Measurements from ENCODE around the gene WDFY2.

Gene WDFY2

DNA sequence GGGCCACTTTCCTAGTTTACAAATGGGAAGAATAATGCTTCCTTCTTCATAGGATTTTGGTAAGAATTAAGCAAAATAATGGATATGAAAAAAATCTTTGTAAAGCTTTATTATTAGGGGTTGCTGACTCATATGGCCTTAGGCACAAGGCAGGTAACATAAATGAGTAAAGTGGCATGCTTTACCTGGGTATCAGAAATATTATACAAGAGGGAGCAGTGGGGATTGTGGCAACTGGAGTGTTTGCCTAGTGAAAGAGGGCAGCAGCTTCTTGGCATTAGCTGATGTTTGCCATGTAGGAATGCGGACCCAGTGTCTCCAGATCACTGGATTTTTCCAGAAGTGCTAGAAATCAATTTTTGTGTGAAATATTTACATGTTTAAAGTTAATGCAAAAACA lies 19.5 kb downstream of the WDFY2 start:
- no peak for DNase-seq

DNA sequence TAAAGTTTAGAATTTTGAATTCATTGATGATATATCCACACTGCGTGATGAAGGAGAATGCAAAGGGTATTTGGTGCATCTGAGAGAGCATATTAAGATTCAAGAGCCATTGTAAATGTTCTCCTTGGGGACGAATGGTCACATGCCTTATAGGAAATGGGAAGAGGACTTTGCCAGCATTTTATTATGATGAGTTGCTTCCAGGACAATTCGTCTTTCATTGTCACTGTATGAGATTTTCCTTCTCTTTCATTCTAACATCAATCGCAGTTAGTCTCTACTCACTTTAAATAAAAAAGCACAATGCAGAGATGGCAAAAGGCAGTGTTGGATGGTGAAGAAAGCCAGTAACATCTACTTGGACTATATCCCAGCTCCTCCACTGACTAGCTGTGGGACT lies 21.4 kb downstream of the WDFY2 start:
- DNase-seq: no peak

DNA sequence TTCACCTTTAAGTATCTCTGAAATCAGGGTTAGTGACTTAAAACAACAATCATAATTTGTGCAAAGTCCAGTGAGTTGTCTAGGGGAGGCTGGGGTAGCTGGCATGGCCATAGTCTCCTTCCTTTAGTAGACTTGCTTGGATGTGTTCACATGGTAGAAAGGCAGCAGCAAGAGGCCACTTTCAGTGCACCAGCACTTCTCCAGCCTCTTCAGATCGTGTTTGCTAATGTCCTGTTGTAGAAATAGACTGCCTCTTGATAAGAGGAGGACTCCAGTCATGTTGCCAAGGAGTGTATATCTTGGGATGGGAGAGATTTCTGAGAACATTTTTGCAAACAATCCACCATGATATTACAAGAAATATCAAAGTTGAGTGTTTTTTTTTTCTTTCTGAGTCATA lies 22.9 kb downstream of the WDFY2 start:
- no peak for DNase-seq

DNA sequence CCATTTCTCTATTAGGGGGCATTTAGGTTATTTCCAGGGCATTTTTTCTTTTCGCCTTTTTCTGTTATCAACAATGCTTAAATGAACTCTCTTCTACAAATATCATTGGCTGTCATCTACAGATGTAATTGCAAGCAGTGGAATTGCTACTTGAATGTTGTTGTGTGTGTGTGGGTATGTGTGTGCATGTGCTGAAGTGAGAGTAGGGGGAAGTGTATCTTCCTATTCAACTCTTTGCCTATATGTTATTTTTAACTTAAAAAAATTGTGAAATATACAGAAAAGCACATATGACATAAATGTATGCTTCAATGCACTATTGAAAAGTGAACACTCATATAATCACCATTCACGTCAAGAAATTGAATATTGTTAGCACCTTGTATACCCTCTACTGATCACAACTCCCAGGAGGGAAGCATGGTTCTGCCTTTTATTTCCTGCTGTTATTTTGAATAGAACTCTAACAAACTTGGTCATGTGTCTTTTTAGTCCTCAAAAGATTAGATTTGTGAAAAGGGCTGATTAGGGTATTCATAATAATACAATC lies 24.7 kb downstream of the WDFY2 start:
- DNase-seq: no peak

DNA sequence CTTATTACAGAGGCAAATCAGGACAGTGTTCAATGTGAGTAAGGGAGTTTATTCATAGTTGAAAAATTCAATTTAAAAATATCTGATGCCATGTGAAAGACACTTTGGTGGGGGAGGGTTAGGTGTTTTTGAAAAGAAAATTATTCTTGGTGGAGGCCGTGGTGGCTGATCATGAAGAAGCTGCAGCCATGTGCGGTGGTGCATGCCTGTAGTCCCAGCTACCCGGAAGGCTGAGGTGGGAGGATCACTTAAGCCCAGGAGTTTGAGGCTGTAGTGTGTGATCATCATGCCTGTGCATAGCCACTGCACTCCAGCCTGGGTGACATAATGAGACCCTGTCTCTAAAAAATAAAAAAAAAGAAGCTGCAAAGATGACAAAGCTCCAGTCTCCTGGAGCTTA lies 28.6 kb downstream of the WDFY2 start:
- DNase-seq: no peak

DNA sequence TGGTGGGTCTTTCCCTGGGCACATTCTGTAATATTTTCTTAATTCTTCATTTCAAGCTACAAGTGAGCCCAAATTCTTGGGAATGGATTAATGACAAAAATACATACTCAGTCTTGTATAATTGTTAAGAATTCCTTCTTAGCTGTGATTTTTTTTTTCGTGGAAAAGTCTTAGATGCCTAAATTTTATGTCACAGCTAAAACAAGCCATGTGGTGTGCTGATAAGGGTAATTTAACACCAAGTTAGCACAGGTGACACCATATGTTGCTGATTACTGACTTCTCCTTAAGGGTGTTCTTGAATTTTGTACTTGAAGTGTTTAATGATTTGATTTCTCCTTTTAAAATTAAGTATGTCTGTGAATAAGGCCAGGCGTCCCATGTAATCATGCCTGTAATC lies 29.3 kb downstream of the WDFY2 start:
- no peak for DNase-seq

DNA sequence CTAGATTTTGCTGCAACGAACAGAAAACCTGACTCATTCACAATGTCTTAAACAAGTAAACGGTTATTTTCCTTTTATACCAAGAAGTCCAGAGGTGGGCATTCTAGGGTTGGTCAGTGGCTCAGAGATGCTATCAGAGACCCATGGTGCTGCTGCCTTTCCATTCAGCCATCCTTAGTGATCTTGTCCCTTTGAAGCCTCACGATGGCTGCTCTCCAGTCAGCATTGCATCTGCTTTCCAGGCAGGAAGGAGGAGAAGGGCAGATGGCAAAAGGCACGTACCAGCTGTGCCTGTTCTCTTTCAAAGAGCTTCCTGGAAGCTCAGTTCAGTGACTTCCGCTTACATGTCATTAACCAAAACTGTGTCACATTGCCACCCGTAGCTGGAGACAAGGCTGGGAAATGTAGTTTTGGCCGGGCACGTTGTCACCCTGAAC lies 30.1 kb downstream of the WDFY2 start:
- peak; percentile 73 for DNase-seq

DNA sequence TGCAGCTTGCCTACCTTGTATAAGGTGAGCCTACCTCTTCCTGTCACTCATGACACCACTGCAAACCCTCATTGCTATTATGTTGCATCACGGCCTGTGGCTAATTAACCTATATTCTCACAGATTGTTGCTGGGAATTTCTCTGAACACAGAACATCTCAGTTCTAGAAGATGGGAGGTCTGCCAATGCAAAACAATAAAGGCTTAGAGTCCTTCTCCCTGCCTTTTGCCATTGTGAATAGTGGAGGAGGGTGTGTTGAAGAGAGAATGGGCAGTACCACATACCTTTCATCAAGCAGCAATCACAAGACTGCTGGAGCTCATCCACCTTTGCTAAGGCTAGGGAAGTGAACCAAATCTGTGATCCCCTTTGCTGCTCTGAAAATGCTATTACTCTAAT lies 34.4 kb downstream of the WDFY2 start:
- DNase-seq: no peak

DNA sequence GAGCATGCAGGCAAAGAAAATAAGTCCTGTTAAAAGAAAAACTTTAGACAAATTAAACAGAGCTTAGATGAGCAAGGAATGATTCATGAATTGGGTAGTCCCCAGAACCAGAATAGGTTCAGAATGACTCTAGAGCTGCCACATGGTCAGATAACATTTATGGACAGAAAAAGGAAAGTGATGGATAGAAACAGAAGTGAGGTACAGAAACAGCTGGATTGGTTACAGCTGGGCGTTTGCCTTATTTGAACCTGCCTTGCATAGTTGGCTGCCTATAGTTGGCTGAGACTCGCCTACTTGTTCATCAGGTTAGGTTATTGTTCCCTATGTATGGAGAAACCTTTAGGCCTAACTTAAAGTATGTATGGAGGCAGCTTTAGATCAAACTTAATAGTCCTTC lies 35.4 kb downstream of the WDFY2 start:
- no peak for DNase-seq

DNA sequence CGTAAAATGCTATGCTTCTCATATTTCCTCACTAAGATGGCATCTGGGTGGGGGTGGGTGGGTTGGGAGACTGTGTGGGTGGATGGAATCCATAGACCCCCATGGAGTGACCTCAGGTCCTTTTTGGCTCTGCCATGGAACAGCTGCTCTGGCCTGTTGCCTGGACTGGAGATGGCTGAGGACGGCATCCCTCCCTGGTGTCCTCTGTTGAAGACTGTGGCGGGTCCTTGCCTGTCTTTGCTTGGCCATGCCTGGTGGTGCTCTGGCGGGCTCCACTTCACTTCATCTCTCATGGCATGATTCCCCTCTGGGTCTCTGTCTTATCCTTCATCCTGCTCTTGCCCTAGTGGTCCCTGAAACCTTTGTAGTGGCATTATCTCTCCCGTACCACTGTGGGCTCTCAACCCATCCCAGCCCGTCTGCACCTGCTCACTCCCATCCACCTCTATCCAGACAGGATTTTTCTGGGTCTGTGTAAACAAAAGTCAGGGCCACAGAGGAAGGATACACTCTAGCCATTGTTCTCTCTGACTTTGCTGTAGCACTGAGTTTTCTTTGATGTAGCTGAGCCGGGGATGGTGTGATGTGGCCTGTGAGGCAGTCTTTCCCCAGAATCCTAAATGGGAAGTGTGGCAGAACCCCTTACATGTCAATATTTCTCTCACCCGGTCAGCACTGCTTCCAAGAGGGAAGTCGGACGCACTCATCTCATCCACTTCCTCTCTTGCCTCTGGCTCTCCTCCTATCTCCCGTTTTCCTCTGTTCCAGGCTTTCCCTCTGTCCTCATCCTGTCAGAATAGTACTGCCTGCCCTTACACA lies 36.1 kb downstream of the WDFY2 start:
- no peak for DNase-seq

DNA sequence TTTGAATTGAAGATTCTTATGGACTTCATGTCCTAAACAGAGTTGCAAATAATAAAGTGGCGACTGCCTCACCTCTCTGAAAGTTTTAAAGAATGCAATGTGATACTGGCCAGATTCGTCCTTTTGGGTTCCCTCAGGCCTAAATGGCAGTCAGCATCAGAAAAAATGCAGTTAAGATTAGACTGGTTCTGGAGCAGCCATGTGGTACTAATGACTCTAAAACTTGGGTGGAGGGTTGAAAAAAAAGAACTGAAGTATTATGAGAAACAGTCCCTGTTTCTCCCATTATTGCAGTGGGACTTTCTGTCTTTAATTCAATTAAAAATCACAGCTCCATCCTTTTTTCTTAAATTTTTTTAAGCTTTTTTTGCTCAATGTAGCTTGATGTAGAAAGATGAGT lies 37.3 kb downstream of the WDFY2 start:
- DNase-seq: no peak

DNA sequence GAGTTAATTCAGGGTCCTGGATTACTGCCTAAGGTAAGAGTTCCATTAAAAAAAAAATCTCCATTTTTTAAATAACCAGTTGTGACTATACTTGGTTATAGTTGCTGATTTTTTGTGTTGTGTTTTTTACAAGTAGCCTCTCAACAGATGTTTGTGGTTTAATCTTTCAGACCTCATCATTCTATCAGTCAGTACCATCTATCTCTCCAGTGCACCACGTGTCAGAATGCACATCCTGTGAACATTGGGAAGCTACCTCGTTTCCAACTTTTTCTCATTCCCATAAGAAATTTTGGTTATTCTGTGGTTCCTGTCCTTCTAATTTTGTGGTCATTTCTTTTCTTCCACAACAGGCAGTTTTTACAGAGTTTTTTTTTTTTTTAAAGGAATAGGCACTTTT lies 39.2 kb downstream of the WDFY2 start:
- DNase-seq: no peak

DNA sequence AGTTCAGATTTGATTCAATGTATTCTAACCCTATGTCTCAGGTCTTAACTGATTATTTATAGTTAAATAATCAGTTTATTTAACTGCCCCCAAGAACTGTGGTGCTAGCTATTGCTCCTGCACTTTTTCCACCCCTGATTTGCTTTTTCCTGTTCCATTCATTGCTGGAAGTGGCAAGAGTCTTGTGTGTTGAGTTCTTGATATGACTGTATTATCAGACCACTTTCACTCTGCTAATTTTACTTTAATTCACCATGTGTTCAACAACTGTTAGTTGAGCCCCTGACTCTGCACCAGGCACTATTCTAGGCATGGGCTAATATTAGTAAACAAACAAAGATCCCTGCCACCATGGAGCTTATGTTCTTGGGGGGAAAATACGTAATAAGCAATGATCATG lies 39.9 kb downstream of the WDFY2 start:
- no peak for DNase-seq

DNA sequence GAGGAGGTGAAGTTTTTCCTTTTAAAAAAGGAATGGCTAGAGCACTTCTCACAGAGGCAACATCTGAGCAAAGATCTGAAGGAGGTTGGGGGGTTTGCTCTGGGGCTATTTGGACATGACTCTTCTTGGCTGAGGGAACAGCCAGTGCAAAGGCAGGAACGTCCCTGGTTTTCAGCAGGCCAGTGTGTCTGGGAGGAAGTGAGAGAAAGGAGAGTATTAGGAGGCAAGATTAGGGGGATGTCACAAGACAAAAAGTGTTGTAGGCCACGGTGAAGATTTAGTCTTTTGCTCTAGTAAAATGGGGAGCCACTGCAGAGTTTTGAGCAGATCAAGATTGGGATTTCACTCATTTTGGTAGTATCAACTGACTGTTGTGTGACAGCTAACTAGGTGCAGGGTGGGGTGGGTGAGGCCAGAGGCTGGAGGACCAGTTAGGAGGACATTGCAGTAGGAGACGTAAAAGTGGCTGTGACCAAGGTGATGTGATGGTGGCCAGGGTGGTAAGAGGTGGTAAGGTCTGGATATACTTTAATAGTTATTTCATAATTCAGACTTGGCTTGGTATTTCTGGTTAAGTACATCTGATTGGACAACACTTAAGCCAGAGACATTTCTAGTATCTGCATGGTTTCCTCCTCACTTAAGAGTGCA lies 40.6 kb downstream of the WDFY2 start:
- no peak for DNase-seq

DNA sequence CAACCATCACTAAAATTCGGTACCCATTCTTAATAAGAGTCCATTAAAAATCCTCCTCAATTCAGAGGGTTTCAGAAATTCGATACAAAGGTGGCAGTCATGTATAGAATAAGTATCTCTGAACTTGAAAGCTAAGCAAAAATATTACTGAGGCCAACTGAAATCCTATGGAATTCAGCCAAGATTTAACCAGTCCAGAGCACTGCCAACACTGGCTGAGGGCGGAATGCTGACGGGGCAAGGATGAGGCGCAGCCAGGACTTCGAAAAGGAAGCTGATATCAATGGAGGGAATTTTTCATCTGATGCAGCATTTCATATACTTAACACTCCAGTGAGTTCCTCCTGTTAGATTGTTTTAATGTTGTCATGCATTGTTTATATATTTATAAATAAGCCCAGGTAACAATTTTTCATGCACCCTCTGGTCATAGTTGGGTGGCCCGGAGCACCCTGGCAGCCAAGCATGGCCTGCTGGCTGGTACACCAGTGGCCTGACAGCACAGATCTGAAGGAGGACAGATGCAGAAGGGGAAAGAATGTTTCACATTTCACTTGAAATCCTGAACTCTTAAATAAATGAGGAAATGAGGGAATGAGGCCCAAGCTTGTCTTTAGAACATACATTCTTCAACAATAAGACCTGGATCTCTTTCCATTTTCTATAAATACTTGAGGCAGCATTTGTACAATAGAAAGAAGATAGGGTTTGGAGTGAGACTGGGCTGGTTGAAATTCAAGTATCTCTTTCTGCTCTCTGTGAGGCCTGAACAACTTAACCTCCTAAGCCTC lies 41.5 kb downstream of the WDFY2 start:
- DNase-seq: no peak

DNA sequence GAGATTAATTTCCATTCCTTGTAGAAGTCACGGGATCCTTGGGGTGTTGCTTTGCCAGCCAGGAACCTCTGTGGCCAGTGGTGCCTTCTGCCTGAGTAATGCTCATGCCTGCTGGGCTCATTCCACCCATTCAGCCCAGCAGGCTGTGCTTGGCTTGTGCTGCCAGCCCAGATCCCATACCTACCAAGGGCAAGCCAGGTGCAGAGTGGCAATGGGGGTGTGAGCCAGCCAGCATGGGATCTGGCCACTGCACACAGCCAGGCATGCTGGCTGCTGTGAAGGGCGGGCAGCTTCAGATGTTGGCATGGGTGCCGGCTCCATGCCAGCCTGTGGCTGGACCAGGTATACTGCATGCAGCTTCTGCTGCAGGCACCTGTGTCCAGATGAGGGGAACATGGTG lies 42.5 kb downstream of the WDFY2 start:
- DNase-seq: no peak

DNA sequence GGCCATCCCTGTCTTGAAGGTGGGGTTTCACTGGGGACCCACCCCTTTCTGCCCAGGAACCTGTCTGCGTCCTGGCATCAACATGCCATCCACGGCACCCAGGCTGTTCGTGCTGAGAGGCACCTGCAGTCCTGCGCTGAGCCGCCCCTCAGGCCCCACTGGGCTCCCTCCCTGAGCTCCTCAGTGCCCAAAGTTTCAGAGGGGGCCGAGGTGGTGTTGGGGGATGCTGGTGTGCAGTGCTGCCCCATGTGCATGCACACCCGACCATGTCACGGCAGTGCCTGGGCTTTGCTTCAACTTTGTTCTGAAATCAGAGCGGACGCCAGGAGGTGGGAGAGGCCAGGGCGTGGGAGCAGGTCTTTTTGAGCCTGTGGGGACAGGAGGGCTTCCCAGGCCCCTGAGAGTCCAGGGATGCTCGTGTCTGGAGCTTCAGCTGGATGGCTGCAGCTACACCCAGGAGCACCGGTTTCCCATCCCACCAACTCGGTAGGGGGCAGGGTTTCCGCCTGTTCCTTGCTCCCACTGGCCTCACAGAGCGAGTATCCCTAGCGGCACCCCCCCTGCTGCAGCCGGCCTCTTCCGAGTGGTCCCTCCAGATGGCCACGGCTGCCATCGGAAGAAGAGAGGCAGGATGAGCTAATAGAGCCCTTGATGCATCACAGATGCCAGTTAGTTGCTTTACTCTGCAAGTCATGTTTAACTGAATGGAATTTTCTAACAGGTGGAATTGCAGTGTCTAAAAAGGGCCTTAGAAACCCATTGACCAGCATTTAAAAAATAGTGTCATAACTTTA lies 44.0 kb downstream of the WDFY2 start:
- no peak for DNase-seq

DNA sequence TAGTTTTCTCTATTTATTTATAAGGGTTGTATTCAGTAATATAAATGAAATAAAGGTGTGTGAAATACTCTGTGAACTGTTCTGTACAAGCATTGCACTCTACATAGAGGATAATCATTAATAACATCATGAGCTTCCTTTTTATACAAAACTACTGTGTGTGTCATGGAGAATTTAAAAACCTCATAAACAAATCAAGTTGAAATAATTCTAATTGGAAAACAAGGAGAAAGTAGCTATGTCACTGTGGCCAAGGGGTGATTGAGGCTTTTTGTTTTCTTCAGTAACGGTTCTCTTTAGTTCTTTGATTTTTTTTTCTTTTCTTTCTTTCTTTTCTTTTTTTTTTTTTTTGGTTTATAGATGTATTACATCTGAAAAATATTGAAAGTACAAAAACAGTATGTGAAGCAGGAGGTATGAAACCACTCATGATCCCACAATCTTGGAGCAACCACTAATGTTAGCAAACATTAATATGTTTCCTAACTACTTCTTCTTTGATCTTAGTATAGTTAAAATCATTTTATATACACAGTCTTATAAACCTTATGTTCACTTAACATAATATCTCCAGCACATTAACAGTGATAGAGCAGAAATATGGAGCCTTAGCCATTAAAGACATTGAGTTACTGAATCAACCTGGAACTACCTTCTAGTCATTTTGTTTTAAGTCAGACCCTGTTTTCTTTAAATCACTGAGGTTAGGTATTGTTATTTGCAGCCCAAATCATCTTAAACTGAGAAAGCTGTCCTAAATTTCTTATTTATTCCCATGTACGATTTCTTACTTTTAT lies 45.4 kb downstream of the WDFY2 start:
- no peak for DNase-seq

DNA sequence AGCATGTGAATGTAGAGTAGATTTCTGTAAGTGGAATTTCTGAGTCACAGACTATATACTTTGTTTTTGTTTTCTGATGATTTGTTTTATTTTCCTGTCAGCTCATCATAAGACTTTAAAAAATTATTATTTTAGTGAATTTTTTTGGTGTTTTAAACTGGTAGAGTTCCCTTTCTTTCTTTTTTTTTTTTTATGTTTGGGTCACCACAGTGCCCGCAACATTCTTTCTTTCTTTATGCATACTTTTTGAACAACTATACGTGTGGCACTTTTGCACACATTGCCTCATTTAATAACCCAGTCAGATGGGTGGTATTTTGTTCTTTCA lies 46.0 kb downstream of the WDFY2 start:
- DNase-seq: no peak

DNA sequence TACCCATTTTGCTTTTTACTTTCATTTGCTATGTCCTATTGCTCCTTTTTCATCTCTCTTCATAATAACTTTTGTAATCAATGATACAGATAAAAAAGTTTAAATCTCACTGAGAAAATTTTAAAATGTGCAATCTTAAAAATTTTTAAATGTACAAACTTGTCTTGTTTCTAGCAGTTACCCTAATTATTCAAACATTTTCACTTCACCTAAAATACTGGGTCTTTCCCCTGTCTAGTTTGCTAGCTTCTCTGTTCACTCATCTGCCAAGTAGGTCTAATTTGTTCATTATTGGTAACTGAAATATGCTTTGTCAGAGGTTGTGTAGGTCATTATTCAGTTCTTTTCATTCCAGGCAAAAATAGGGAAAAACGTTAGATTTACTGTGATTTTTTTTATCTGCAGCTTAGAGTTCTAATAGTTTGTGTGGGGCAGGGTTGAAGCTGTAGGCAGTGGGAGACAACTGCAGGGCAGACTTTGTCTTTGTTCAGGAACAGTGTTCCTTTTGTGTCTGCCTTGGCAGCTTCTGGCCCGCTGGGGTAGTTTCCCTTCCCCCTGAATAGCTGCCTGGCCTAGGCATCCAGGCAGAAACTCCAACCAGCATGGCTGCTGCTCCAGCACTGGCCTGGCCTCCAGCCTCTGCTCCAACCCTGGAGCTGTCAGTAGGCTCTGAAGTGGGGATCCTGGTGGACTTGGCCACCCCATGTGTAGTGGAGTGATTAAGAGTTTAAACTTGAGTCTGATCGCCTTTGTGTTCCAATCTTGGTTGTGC lies 48.5 kb downstream of the WDFY2 start:
- no peak for DNase-seq

Data from activated effector memory CD4-positive, alpha-beta T cell treated with anti-CD3 and anti-CD28 coated beads, Interleukin-2, amount 50 U/mL, for 16 hours (primary cell).